Uterus (tissue), 2 donors: Measurements from ENCODE around the gene UGT1A6.

Source experiments
- POLR2A ChIP-seq, 2 donors: fragments of 450-650 bp; IDR thresholded peaks; one replicate each; pipeline ENCODE4 v1.6.1; 2016; ENCODE audit warnings: antibody characterized with exemption in 2 of 2, mild to moderate bottlenecking in 1 of 2, moderate library complexity in 1 of 2
- TF ChIP-seq, protein P1 (sequence below), 4 experiments: fragments of 200-600 bp in 2 of 4; fragments of 450-650 bp in 2 of 4; sonication (generic) in 2 of 4; IDR thresholded peaks; one replicate each; pipeline ENCODE4 v1.5.1; 2016 to 2019; ENCODE audit warnings: antibody characterized with exemption in 4 of 4, mild to moderate bottlenecking in 2 of 4, moderate library complexity in 1 of 4

DNA sequence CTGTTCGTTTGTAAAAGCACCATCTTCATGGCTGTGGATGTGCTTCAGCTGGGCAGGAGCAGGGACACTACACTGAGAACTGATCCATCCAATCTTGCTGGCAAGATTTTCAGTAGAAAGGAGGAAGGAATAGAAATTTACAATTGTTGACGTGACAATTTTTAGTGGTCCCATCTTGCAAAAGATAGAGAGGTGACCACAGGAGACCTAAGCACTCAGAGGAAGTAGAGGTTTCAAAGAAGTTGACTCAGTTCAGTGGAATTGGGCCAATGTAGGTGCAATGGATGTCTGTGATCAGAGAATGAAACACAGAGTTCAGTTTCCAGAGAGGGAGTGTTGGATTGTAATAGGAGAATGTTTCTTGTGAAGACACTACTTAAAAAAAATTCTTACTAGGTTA is 21.4 kb downstream of the UGT1A6 start:
- TF ChIP-seq, protein P1, sequence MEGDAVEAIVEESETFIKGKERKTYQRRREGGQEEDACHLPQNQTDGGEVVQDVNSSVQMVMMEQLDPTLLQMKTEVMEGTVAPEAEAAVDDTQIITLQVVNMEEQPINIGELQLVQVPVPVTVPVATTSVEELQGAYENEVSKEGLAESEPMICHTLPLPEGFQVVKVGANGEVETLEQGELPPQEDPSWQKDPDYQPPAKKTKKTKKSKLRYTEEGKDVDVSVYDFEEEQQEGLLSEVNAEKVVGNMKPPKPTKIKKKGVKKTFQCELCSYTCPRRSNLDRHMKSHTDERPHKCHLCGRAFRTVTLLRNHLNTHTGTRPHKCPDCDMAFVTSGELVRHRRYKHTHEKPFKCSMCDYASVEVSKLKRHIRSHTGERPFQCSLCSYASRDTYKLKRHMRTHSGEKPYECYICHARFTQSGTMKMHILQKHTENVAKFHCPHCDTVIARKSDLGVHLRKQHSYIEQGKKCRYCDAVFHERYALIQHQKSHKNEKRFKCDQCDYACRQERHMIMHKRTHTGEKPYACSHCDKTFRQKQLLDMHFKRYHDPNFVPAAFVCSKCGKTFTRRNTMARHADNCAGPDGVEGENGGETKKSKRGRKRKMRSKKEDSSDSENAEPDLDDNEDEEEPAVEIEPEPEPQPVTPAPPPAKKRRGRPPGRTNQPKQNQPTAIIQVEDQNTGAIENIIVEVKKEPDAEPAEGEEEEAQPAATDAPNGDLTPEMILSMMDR (IDR thresholded peaks at IDR 0.05), result no peak
- no peak for TF ChIP-seq POLR2A (IDR thresholded peaks at IDR 0.05)
